GM21526 (cell line): ENCODE measurements around the gene MAFF.

Experiments used
- ATAC-seq: cut with Tn5 transposase; IDR thresholded peaks from one replicate; pipeline ENCODE4 v1.9.1; 2021; ENCODE audit warnings: moderate library complexity; ENCODE audit not compliant: unreplicated experiment, low FRiP score

MAFF gene

DNA sequence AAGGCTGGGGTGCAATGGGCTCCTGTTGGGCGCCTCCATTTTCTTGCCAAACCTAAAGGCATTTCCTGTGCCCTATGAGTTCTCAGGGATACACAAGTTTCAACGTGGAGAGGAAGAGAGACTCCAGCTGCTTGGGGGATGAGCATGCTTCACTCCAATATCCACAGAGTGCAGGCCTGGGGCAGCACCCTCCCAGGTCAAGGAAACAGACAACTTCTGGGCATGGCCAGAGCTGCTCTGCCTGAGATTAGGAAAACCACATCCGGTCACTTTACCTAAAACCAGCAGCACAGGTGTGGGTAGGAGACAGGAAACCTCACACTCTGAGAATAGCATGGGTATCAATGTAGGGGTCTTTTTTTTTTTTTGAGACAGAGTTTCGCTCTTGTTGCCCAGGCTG lies 42.3 kb downstream of the MAFF start:
- ATAC-seq, result no peak

DNA sequence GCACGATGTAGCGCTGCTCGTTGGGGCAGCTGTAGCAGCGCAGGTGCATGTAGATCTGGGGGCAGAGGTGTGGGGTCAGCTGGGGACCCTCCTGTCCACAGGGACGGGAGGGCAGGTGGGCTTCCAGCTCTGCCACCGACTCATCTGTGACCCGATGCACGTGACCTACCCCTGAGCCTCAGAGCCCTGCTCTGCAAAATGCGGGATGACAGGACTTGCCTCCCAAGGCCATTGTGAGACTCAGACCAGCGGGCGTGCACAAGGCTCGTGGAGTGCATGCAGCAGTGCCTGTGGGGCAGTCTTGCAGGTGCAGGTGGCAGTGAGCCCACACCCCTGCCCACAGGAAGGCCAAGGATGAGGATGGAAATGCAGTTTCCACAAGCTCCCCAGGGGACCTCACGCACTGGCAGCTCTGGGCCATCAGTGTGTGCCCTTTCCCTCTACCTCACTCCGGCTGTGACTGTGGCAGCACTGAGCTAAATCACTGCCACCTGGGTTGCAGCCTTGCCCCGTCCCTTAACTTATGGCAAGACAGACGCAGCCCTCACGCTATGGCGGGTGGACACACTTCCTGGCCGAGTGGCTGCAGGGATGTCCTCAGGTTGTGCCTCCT lies 44.4 kb downstream of the MAFF start:
- ATAC-seq, result no peak

DNA sequence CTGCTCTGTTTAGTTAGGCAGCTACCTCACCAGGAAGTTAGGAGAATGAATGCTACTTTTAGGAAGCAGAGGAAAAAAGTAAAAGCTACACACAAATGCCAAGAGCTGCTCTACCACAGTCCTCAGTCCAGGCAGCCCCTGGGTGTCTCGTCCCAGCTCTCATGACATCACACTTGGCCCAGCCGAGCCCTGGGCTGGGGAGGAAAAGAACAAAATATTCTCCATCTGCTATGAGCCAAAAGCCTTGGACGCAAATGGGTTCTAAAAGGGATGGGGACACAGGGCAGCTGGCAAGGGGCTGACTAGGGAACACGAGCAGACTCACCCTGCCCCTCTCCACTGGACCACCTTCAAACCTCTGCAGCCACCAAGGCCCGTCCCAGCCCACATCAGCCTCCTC lies 44.9 kb downstream of the MAFF start:
- ATAC-seq, result no peak

DNA sequence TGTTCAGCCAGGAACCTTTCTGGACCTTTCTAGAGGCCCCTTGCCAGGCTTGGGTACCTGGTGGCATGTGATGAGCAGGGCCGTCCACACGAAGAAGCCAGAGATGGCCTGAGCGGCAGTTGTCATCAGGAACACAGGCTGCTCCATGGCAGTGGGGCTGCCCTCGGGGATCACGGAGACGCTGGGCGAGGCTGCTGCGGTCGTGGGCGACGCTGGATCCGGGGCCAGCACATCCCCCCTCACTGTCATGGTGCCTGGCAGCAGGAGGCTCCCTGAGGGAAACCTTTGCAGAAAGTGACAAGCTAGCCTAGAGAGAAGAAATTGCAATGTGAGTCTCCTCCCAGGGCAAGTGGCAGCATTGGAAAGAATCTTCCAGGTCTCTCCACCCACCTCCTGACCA lies 45.9 kb downstream of the MAFF start:
- ATAC-seq, result no peak

DNA sequence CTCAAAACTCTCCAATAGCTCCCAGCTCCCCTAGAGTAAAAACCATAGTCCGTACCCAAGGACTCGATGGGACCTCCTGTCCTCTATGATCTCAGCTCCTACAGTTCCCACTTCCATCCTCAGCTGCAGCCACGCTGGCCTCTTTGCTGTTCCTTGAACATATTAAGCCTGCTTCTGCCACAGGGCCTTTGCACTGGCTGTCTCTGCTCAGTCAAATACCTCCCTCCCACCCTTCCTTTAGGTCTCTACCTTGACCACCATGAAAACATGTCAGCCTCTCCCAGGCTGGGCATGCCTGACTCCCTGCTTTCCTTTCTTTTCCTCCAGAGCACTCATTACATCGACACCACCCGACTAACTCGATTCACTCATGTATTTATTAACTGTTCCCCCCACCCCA lies 46.5 kb downstream of the MAFF start:
- no peak for ATAC-seq

DNA sequence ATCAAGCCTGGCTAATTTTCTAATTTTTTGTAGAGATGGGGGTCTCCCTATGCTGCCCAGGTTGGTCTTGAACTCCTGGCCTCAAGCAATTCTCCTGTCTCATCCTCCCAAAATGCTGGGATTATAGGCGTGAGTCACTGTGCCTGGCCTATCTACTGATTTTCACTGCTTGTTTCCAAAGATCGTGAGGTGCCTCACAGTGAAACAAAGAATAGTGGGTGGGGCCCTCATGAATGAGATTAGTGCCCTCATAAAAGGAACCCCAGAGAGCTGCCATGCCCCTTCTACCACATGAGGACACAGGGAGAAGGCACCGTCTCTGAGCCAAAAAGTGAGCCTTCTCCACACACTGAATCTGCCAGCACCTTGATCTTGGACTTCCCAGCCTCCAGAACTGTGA lies 47.5 kb downstream of the MAFF start:
- ATAC-seq, result no peak

DNA sequence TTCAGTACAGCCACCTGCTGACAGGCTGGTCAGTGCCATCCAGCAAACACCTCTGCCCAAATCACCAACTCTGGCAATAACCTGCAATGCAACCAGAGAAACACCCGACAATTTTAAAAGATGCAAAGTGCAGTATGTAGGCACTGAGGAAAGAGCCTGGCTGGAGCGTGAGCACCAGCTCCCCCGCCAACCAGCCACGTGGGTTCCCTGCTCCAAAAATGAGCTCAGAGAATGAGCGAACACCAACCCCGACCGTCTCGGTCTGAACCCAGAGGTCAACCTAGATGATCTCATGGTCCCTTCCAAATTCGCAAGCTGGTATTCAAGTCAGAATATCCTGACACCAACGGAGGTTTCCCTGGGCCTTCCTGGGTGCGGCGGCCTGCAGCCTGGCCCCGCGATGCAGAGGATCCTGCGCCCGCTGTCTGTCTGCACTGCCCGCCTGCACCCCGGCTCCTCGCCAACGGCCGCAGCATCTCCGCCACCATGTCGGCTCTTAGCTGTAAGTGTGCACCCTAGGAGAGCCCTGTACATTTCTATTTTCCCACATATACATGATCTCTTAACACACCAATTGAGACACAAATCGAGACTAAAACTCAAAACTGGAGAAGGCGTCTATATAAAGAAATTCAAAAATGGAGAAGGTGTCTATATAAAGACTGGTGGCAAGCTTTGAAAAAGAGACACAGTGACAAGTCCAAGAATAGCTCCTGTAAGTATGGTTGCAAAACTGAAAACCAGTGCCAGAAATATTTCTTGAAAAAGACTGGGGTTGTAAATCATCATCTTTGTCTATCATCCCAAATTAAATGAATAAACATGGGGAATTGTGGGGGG lies 48.2 kb downstream of the MAFF start:
- no peak for ATAC-seq

DNA sequence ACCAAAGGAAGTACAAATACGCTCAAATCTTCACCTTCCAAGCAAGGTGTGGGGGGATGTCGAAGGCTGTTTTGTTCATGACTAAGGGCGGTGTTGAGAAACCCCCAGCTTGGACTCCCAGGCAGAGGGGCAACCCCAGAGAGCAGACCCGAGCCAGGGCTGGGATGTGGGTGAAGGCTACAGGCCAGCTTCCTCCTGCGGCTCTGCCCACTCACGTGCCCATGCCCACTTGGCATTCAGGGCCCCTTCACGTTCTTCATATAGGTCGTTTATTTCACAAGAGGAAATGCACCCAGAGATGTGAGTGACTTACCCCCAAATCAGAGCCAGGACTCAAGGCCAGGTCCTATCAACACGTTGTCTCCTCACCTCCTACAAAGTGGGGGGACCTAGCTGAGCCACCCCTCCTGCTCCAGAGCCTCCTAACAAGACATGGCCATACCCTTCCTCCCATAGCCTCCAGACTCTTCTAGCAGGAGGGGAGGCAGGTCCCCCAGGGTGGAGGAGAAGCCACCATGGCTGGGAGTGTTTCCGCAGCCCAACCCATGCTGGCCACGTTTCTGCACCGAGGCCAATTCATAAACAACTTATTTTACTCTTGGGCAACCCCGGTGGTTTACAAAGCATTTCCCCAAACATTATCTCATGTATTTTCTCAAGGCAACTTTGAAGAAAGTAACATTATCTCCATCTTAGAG lies 49.0 kb downstream of the MAFF start:
- ATAC-seq, result no peak

DNA sequence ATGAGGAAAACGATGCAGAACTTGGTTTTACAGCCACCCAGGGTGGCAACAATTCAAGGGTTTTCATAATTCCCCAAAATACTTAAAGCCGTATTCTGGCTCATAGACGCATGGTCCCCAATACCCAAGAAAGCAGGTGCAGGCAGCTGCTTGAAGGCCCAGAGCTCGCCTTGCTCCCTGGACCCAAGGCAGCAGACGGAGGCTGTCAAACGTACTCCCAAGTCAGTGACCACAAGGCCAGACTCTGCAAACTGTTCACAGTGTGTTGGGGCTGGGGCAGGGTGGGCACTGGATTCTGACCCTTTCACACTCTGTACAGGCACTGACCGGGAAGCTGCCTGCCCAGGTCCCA lies 49.5 kb downstream of the MAFF start:
- no peak for ATAC-seq

DNA sequence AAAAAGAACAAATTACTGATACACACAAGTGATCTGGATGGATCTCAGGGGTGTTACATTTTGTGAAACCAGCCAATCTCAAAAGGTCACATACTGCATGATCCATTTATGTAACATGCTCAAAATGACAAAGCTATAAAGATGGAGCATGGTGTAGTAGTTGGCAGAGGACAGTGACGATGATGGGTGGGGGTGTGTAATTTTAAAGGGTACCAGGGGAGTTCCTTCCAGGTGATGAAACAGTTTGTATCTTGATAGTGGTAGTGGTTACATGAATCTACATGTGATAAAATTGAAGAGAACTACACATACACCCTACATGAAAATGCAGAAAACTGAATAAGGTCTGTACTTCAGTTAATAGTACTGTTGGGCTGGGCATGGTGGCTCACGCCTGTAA lies 53.9 kb downstream of the MAFF start:
- ATAC-seq, result no peak

DNA sequence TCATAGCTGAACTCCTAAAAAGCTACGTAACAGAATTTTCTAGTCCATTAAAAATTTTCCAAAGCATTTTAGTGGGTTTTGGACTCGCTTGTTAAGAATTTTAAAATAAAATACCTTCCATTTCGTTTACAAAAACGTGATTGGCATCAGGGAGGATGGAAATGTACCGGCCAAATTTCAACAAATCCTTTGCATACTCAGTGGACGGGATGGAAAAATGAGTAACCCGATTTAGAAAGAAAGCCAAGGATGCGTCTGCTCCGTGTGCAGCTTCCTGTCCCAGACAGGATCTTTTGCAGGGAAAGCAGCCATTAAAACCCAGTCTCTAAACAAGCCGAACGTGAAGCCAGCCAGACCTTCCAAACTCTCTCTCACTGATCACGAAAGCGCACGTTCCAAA lies 55.4 kb downstream of the MAFF start:
- ATAC-seq, result no peak

DNA sequence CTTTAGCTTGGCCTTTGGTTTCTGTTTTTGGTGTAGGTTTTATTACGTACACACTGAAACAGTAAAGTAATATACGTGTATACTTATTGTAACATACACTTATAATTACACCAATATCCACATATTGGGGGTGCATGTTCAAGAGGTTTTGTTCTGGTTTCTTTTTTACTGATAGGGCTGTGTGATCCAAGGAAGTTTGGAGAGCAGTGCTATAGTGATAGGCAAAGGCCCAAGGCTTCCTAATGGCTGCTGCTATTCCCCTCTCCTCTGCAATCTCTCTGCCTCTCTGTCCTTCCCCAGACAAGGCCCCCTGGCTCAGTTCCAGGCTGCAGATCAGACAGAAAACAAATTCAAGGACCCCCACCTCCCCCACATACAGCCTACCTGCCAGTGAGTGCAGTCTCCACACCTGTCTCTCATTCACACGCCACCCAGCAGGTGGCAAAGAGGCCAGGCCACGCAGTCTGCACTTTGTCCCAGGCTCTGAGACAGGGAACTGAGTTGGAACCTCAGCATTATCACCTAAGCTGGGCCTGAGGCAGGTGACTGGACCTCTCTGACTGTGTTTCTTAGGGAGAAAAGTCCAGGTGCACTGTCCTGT lies 56.0 kb downstream of the MAFF start:
- ATAC-seq, result no peak

DNA sequence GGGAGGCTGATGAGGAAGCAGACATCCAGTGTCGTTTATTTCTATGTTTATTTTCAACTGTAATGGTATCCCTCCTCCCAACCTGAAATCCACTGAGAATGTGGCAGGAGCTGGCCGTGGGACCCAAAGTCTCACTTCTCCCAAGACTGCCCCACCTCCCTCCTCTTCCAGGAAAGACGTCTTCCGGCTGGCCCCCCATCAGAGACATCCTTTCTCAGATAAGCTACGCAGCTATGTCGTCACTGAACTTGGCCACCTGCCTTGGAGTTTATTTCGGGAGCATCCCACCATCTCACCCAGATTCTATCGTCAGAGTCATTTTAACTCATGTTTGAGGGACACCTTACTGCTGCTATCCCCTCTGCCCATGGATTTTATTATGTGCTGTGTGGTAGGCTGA lies 57.1 kb downstream of the MAFF start:
- no peak for ATAC-seq

DNA sequence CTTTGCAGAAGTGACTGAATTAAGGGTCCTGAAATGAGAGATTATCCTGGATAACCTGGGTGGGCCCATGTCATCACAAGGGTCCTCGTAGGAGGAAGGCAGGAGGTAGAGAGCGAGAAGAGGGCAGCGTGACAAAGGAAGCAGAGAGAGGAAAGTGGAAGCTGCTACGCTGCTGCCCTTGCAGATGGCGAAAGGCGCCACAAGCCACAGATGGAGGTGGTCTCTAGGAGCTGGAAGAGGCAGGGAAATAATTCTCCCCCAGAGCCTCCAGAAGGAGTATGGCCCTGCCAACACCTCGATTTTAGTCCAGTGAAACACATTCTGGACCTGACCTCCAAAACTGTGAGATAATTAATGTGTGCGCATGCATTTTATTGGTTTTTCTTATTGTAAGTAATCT lies 57.6 kb downstream of the MAFF start:
- ATAC-seq, result no peak

DNA sequence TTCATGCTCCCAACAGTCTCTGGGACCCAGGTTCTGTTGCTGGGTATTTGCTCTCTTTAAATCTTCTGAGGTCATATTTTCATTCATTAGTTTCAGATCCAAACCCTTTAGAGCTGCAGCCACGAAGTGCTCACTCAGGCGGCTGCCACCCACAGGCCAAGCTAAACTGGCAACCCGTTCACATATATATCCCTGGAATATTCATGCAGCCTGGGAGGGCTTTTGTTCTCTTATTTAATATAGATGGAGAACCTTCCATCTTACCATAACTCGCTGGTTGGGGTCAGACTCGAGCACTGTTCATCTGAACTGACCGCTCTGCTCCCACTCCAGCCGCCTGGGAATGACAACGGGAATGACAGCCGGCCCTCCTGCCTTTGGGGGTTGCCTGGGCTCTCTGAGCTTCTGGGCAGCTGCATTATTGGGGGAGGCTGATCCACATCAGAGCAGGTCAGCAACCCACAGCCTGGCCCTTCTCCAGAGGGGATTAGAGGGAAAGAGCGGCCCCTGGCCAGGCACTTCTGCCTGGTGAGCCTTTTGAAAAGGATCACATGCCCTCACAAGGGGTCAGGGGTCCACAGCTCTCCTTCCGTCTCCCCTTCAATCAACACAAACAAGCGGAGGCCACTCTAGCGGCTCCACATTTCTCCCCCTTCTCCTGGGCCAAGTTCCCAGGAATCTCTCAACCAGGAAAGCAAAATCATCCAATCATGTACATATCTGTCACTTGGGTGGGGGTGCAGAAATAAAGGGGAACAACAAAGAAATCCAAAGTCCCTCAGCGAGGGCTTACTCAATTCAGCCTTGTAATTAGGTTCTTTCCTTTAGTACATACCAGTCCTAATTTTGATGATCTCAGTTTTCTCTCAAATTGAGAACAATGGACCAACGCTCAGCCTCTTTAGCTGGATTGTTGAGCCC lies 59.2 kb downstream of the MAFF start:
- ATAC-seq, result no peak

DNA sequence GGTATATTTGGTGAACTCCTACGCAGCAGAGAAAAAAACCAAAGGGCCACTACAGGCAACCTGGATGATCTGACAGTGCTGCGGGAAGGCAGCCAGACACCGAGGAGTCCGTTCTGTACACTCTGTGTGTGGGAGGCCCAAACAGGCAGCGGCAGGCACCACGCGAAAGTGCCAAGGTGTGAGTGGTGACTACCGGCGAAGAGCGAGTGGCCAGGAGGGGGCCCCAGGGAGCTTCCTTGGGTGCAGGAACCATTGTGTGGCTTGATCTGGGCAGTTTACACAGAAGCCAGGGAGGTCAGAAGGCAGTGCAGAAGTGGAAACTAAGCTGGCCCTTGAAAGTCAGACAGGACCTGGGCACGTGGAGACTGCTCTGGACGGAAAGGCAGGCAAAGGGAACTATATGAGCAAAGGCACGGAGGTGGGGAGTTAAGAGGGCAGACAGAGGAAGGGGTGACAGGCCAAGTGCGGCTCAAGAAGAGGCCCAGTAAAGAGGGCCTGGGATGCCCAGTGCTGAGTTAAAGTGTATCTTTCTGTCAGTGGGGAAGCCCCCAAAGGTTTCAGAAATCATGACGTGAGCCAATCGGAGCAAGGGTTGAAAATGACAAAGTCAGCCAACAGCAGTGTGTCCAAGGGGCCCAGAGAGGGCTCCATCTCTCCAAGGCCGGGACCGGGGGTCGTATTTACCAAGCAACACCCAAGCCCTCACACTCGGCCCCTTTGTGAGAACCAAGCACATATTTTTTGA lies 60.4 kb downstream of the MAFF start:
- peak; percentile 35 for ATAC-seq

DNA sequence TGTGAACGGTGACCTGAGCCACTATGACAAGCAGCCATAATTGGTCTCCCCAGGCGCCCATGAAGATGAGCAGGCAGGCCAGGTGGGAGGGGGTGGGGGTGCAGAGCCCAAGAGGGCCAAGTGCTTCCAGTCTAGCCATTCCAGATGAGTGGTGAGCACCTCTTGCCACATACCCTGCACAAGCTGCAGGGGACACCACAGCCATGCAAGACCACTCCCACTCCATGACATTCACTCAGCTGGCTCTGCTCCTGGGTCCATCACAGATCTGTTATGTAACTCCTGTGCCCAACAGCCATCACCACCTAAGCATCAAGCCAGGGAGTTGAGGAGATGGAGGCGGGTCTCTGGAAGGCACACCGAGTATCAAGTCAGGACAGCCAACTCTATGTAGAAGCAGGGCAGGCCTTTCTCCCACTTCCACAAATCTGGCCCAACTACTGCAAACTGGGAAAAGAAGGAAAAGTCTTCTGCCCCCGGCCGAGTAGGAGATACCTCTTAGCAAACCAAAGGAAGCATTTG lies 62.6 kb downstream of the MAFF start:
- no peak for ATAC-seq
